OCI-LY7 (cell line): ENCODE data around the gene ARHGAP33. TPM values are rescaled to one million over a fixed set of nuclear protein-coding genes. Genes with fewer than 3 reads are reported as not detected.
"Not testable (repeated sequence)": the region's sequence is repeated elsewhere in the genome, so short reads cannot be mapped to it uniquely, and the experiment has no call there.

Source experiments
- BruUV-seq: library from RNA; stranded (reverse); fragments of 400-500 nt; replicated peaks from 2 replicates; lab custom pipeline; 2021; lab: Mats Ljungman, UMichigan
- CTCF ChIA-PET: fragments of 300-600 bp; sonication (Branson Sonifier 250); formaldehyde crosslinking; loops from one replicate; lab custom pipeline; 2022; ENCODE audit warnings: antibody characterized with exemption; ENCODE audit not compliant: unreplicated experiment; lab: Charles Lee
- POLR2A ChIA-PET: fragments of 300-600 bp; sonication (Branson Sonifier 250); formaldehyde crosslinking; loops from one replicate; lab custom pipeline; 2022; ENCODE audit warnings: antibody characterized with exemption; lab: Charles Lee
- DNase-seq: peaks from one replicate; pipeline ENCODE4 v3.0.0-alpha.2; 2015; ENCODE audit warnings: low spot score
- H2AFZ ChIP-seq: fragments of 200-600 bp; sonication (generic), shearing (Covaris generic); 2 replicates; pipeline ENCODE4 v1.6.1; 2014; ENCODE audit warnings: mild to moderate bottlenecking, antibody characterized with exemption, low read length, moderate library complexity
- H3K27ac ChIP-seq: fragments of 200-600 bp; sonication (generic); 2 replicates; pipeline ENCODE4 v1.5.1; 2014; ENCODE audit warnings: mixed run types, low read depth, mild to moderate bottlenecking, moderate library complexity, low read length, inconsistent platforms; ENCODE audit not compliant: poor library complexity, severe bottlenecking
- H3K36me3 ChIP-seq: fragments of 200-600 bp; sonication (generic); 2 replicates; pipeline ENCODE4 v1.6.1; 2014; ENCODE audit warnings: mild to moderate bottlenecking, antibody characterized with exemption, low read length, moderate library complexity, mixed read lengths; ENCODE audit not compliant: insufficient read depth
- H3K4me1 ChIP-seq: fragments of 200-600 bp; sonication (generic); 2 replicates; pipeline ENCODE4 v1.5.1; 2014; ENCODE audit warnings: mild to moderate bottlenecking, low read length; ENCODE audit not compliant: insufficient read depth, poor library complexity, severe bottlenecking
- H3K4me2 ChIP-seq: fragments of 200-600 bp; sonication (generic); 2 replicates; pipeline ENCODE4 v1.6.1; 2014; ENCODE audit warnings: mild to moderate bottlenecking, low read length
- H3K4me3 ChIP-seq: fragments of 200-600 bp; sonication (generic); 2 replicates; pipeline ENCODE4 v1.5.1; 2014; ENCODE audit warnings: mild to moderate bottlenecking, low read depth, low read length; ENCODE audit not compliant: poor library complexity, severe bottlenecking
- H3K79me2 ChIP-seq: fragments of 200-600 bp; sonication (generic); 2 replicates; pipeline ENCODE4 v1.6.1; 2016; ENCODE audit warnings: low read depth, mild to moderate bottlenecking, low read length, moderate library complexity, mixed read lengths; ENCODE audit not compliant: insufficient read depth
- H3K9me2 ChIP-seq: fragments of 200-600 bp; sonication (generic); 2 replicates; pipeline ENCODE4 v1.6.1; 2016; ENCODE audit warnings: mild to moderate bottlenecking, low read length, mixed read lengths; ENCODE audit not compliant: insufficient read depth
- H3K9me3 ChIP-seq: fragments of 200-600 bp; sonication (generic); 2 replicates; pipeline ENCODE4 v1.6.1; 2014; ENCODE audit warnings: mild to moderate bottlenecking, mixed run types, low read length, mixed read lengths
- H4K20me1 ChIP-seq: fragments of 200-600 bp; sonication (generic); 2 replicates; pipeline ENCODE4 v1.6.1; 2014; ENCODE audit warnings: mild to moderate bottlenecking, antibody characterized with exemption, low read length, moderate library complexity, mixed read lengths; ENCODE audit not compliant: insufficient read depth
- CTCF ChIP-seq: fragments of 200-600 bp; sonication (generic); conservative IDR thresholded peaks from 2 replicates; pipeline ENCODE4 v1.5.1; 2014; ENCODE audit warnings: mild to moderate bottlenecking, antibody characterized with exemption, low read length, moderate library complexity, mixed read lengths
- EZH2phosphoT487 ChIP-seq: fragments of 200-600 bp; sonication (generic); IDR thresholded peaks from 2 replicates; pipeline ENCODE4 v1.6.1; 2018; ENCODE audit warnings: low read depth, borderline replicate concordance, mild to moderate bottlenecking, mixed run types, antibody characterized with exemption, low read length, moderate library complexity, mixed read lengths
- intact Hi-C: fragments of 100-400 bp; cut with micrococcal nuclease; formaldehyde crosslinking; loops from one replicate; pipeline ENCODE4 v1.10.0; 2022; ENCODE audit not compliant: unreplicated experiment
- total RNA-seq, 2 experiments: library from RNA; depleted of rRNA in 1 of 2; stranded (reverse); fragments of >200 nt in 1 of 2; shearing (Covaris generic) in 1 of 2; gene quantifications; 2 replicates each; pipeline ENCODE4 v1.2.3, GENCODE V29; 2014 to 2022

ARHGAP33 gene
- total RNA-seq, 2 experiments from 2014 or later: 15.1 to 94.6 TPM

- H3K27ac ChIP-seq: no peak overlapping the region
- no peaks in the 10 kb centered on the region for H3K4me1 ChIP-seq
- no peak overlapping the region for H2AFZ ChIP-seq
- no peaks in the 10 kb centered on the region for H4K20me1 ChIP-seq
- no peaks in the 10 kb centered on the region for H3K9me2 ChIP-seq
- H3K36me3 ChIP-seq: peaks cover 37% of the 10 kb centered on the region
- TF ChIP-seq CTCF (no peak), EZH2phosphoT487 (no peak)
- no TSS peak for BruUV-seq
- ChIA-PET POLR2A (no interaction called here), CTCF (no interaction called here)
- H3K9me3 ChIP-seq: no peaks in the 10 kb centered on the region
- H3K4me2 ChIP-seq: no peak overlapping the region
- intact Hi-C loops: no loop called here
- H3K4me3 ChIP-seq: no peak overlapping the region
- no peaks in the 10 kb centered on the region for H3K79me2 ChIP-seq
- no peak for DNase-seq
Measured at GRCh38 chr19:35766571-35767104, 8.7 kb upstream of the ARHGAP33 start.

- Histone ChIP-seq H2AFZ (no peak overlapping the region), H3K4me2 (no peak overlapping the region), H3K9me3 (no peaks in the 10 kb centered on the region), H3K9me2 (no peaks in the 10 kb centered on the region), H3K4me3 (no peak overlapping the region), H4K20me1 (no peaks in the 10 kb centered on the region), H3K36me3 (peaks cover 30% of the 10 kb centered on the region), H3K79me2 (no peaks in the 10 kb centered on the region), H3K4me1 (no peaks in the 10 kb centered on the region), H3K27ac (no peak overlapping the region)
- no TSS peak for BruUV-seq
- intact Hi-C loops: no loop called here
- DNase-seq: no peak
- POLR2A ChIA-PET: no interaction called here
- CTCF ChIA-PET: no interaction called here
- TF ChIP-seq CTCF (no peak), EZH2phosphoT487 (no peak)
Measured at GRCh38 chr19:35767288-35768081, 7.9 kb upstream of the ARHGAP33 start.

- H3K4me3 ChIP-seq: no peak overlapping the region
- H2AFZ ChIP-seq: no peak overlapping the region
- H3K79me2 ChIP-seq: no peaks in the 10 kb centered on the region
- TF ChIP-seq EZH2phosphoT487: no peak
- TF ChIP-seq CTCF: no peak
- H3K36me3 ChIP-seq: peaks cover 29% of the 10 kb centered on the region
- no TSS peak for BruUV-seq
- no peaks in the 10 kb centered on the region for H4K20me1 ChIP-seq
- no peak overlapping the region for H3K27ac ChIP-seq
- no peaks in the 10 kb centered on the region for H3K9me3 ChIP-seq
- ChIA-PET CTCF (no interaction called here), POLR2A (no interaction called here)
- H3K9me2 ChIP-seq: no peaks in the 10 kb centered on the region
- intact Hi-C loops: no loop called here
- no peak overlapping the region for H3K4me2 ChIP-seq
- DNase-seq: no peak
- no peaks in the 10 kb centered on the region for H3K4me1 ChIP-seq
Measured at GRCh38 chr19:35768082-35768421, 7.3 kb upstream of the ARHGAP33 start.

GRCh38 chr19:35772362-35772761, 3.0 kb upstream of the ARHGAP33 start:
- H4K20me1 ChIP-seq, H2AFZ ChIP-seq, BruUV-seq, CTCF ChIA-PET, H3K9me2 ChIP-seq, H3K4me2 ChIP-seq, H3K9me3 ChIP-seq, H3K79me2 ChIP-seq, H3K4me3 ChIP-seq, DNase-seq, intact Hi-C loops, H3K27ac ChIP-seq: not testable (repeated sequence)
- POLR2A ChIA-PET: interaction anchor here (1.5 kb wide), 1 partner anchor 24 kb away, joined by 3 read pairs; the partner anchor contains the start of gene LIN37
- Histone ChIP-seq H3K36me3 (peaks cover 16% of the 10 kb centered on the region; the same call in 1 of the 2 replicates), H3K4me1 (peaks cover 19% of the 10 kb centered on the region)
